Thyroid gland (tissue), 4 donors: ENCODE measurements around the gene PPM1G. TPM values are rescaled to one million over a fixed set of nuclear protein-coding genes. Genes with fewer than 3 reads are reported as not detected.

Source experiments
- DNase-seq, 2 donors: peaks; one replicate each; pipeline ENCODE4 v3.0.0-alpha.2; 2019
- H3K27ac ChIP-seq, 3 donors: fragments of 200-600 bp; sonication (generic); 1 replicate in 2 of 3; 2 replicates in 1 of 3; pipeline ENCODE4 v1.5.1; 2016 to 2019; ENCODE audit warnings: mild to moderate bottlenecking in 1 of 3, moderate library complexity in 1 of 3
- H3K27me3 ChIP-seq: fragments of 200-600 bp; sonication (generic); one replicate; pipeline ENCODE4 v1.5.1; 2019
- H3K36me3 ChIP-seq, 2 donors: fragments of 200-600 bp; sonication (generic); one replicate each; pipeline ENCODE4 v1.5.1; 2016 to 2019
- H3K4me1 ChIP-seq, 2 donors: fragments of 200-600 bp; sonication (generic); one replicate each; pipeline ENCODE4 v1.5.1; 2017 to 2019
- H3K4me3 ChIP-seq, 3 donors: fragments of 200-600 bp; sonication (generic); replicated peaks in 1 of 3; 1 replicate in 2 of 3; 2 replicates in 1 of 3; pipeline ENCODE4 v1.5.1; 2016; ENCODE audit warnings: mild to moderate bottlenecking in 1 of 3
- H3K9me3 ChIP-seq: fragments of 200-600 bp; sonication (generic); one replicate; pipeline ENCODE4 v1.5.1; 2017
- CTCF ChIP-seq, 6 experiments: fragments of 200-600 bp in 3 of 6; fragments of 450-650 bp in 3 of 6; sonication (generic) in 3 of 6; IDR thresholded peaks; one replicate each; pipeline ENCODE4 v1.5.1; 2016 to 2019; ENCODE audit warnings: antibody characterized with exemption in 6 of 6, mild to moderate bottlenecking in 2 of 6, inconsistent platforms in 1 of 6, moderate library complexity in 1 of 6
- POLR2A ChIP-seq, 2 donors: fragments of 450-650 bp; IDR thresholded peaks; one replicate each; pipeline ENCODE4 v1.6.1; 2017; ENCODE audit warnings: antibody characterized with exemption in 2 of 2, mild to moderate bottlenecking in 2 of 2, moderate library complexity in 1 of 2
- WGBS, 2 donors: methylation state at CpG; one replicate each; pipeline ENCODE4 v1.1.5; 2017; 5-methylcytosine and 5-hydroxymethylcytosine counted together
- intact Hi-C: fragments of 100-400 bp; cut with DNase I; formaldehyde crosslinking; loops from one replicate; pipeline ENCODE4 v1.15.1; 2023
- total RNA-seq, 4 donors: library from RNA; depleted of rRNA; stranded (reverse); fragments of >200 nt; gene quantifications; one replicate each; pipeline ENCODE4 v1.2.3, GENCODE V29; 2016

PPM1G gene
- total RNA-seq, 4 donors from 2014 or later = 55.4 to 75.2 (median 59.5) TPM

GRCh38 chr2:27362678-27363420 lies 46.5 kb downstream of the PPM1G start:
- Histone ChIP-seq H3K27me3 (no peaks in the 10 kb centered on the region), H3K9me3 (no peaks in the 10 kb centered on the region), H3K4me1 (peaks cover under 1 to 1% of the 10 kb centered on the region in 2 donors), H3K27ac (no peak overlapping the region), H3K4me3 (no peak overlapping the region), H3K36me3 (peaks cover 38 to 39% of the 10 kb centered on the region in 2 donors)
- TF ChIP-seq POLR2A (IDR thresholded peaks at IDR 0.05) = no peak
- TF ChIP-seq CTCF (IDR thresholded peaks at IDR 0.05) = no peak
- intact Hi-C loops = no loop called here
- no peak for DNase-seq
- 92 to 96% methylated on average over 4 of the region's 4 CpGs for WGBS, 2 donors

GRCh38 chr2:27356382-27357181 lies 52.8 kb downstream of the PPM1G start, which contains the start of gene GTF3C2:
GTF3C2 (minus strand) TSS chr2:27356764; CDS start chr2:27343554, 13,210 bp downstream.
- Histone ChIP-seq H3K4me3 (peak within 1 kb of the TSS; percentile 33 to 99 (median 73)), H3K4me1 (peaks cover 22 to 30% of the 10 kb centered on the region in 2 donors), H3K9me3 (no peaks in the 10 kb centered on the region), H3K27ac (peak within 1 kb of the TSS; percentile 79 to 91 (median 85)), H3K27me3 (no peaks in the 10 kb centered on the region), H3K36me3 (no peaks in the 10 kb centered on the region)
- TF ChIP-seq CTCF (IDR thresholded peaks at IDR 0.05) (peak in 3 of 6 experiments; percentile 11 to 31 (median 19)), POLR2A (IDR thresholded peaks at IDR 0.05) (peak in 1 of 2 donors; percentile 63)
- peak; percentile 96 to 97 for DNase-seq
- WGBS, 2 donors = 0% methylated on average over 48 to 52 of the region's 67 CpGs
- intact Hi-C loops = loop anchor here (2.0 to 5.0 kb wide), 2 partner anchors 14 to 34 kb away; partner anchors contain the start of genes EIF2B4, MPV17 and SNX17

GRCh38 chr2:27356056-27356381 lies 53.4 kb downstream of the PPM1G start:
- TF ChIP-seq POLR2A (IDR thresholded peaks at IDR 0.05) (no peak), CTCF (IDR thresholded peaks at IDR 0.05) (no peak)
- WGBS, 2 donors = 1% methylated on average over 9 to 12 of the region's 12 CpGs
- Histone ChIP-seq H3K27me3 (no peaks in the 10 kb centered on the region), H3K9me3 (no peaks in the 10 kb centered on the region), H3K4me3 (peak overlapping the region; percentile 33 to 99 (median 73)), H3K36me3 (no peaks in the 10 kb centered on the region), H3K27ac (peak overlapping the region; percentile 79 to 91 (median 85)), H3K4me1 (peaks cover 22 to 30% of the 10 kb centered on the region in 2 donors)
- DNase-seq = peak in 1 of 2 donors; percentile 28
- intact Hi-C loops = loop anchor here (2.0 to 5.0 kb wide), 2 partner anchors 15 to 34 kb away; partner anchors contain the start of genes EIF2B4, MPV17 and SNX17

- Histone ChIP-seq H3K4me1 (peaks cover 22 to 38% of the 10 kb centered on the region in 2 donors), H3K27ac (no peak overlapping the region)
- WGBS, 2 donors = 94% methylated on average over 7 of the region's 7 CpGs
These were observed 54.8 kb downstream of the PPM1G start for GRCh38 chr2:27354597-27354927.

More at GRCh38 chr2:27354597-27354927, 54.8 kb downstream of the PPM1G start:
- intact Hi-C loops = no loop called here
- H3K4me3 ChIP-seq = no peak overlapping the region
- TF ChIP-seq POLR2A (IDR thresholded peaks at IDR 0.05) (no peak), CTCF (IDR thresholded peaks at IDR 0.05) (no peak)
- no peaks in the 10 kb centered on the region for H3K27me3 ChIP-seq
- no peaks in the 10 kb centered on the region for H3K36me3 ChIP-seq
- DNase-seq = no peak
- H3K9me3 ChIP-seq = no peaks in the 10 kb centered on the region
